ENCODE data around the gene ATP11A. TPM values are rescaled to one million over a fixed set of nuclear protein-coding genes. Genes with fewer than 3 reads are reported as not detected.

ATP11A gene
- total RNA-seq, 3 donors from 2014 or later: 15.5 to 28.7 (median 19.4) TPM

- no peak for TF ChIP-seq CTCF (IDR thresholded peaks at IDR 0.05)
- no peaks in the 10 kb centered on the region for H3K36me3 ChIP-seq (ENCODE audit: low read depth)
- H3K4me1 ChIP-seq (ENCODE audit: low read depth): no peaks in the 10 kb centered on the region
- intact Hi-C loops (cut with DNase I, micrococcal nuclease): no loop called here
- no peaks in the 10 kb centered on the region for H3K9me3 ChIP-seq
- no peak overlapping the region for H3K4me3 ChIP-seq
- DNase-seq: no peak
- ATAC-seq: no peak
Measured at GRCh38 chr13:112652512-112653070, 37.2 kb upstream of the ATP11A start.

GRCh38 chr13:112653071-112653470 lies 36.8 kb upstream of the ATP11A start:
- intact Hi-C loops (cut with DNase I, micrococcal nuclease): no loop called here
- Histone ChIP-seq H3K4me1 (ENCODE audit: low read depth) (no peaks in the 10 kb centered on the region), H3K36me3 (ENCODE audit: low read depth) (no peaks in the 10 kb centered on the region), H3K9me3 (no peaks in the 10 kb centered on the region), H3K4me3 (no peak overlapping the region)
- ATAC-seq: no peak
- no peak for DNase-seq
- TF ChIP-seq CTCF (IDR thresholded peaks at IDR 0.05): no peak

GRCh38 chr13:112655913-112656312 lies 33.9 kb upstream of the ATP11A start:
- intact Hi-C loops (cut with DNase I, micrococcal nuclease): no loop called here
- Histone ChIP-seq H3K4me1 (ENCODE audit: low read depth) (no peaks in the 10 kb centered on the region), H3K9me3 (no peaks in the 10 kb centered on the region), H3K36me3 (ENCODE audit: low read depth) (no peaks in the 10 kb centered on the region), H3K4me3 (no peak overlapping the region)
- ATAC-seq: no peak
- TF ChIP-seq CTCF (IDR thresholded peaks at IDR 0.05): no peak
- DNase-seq: no peak

DNA sequence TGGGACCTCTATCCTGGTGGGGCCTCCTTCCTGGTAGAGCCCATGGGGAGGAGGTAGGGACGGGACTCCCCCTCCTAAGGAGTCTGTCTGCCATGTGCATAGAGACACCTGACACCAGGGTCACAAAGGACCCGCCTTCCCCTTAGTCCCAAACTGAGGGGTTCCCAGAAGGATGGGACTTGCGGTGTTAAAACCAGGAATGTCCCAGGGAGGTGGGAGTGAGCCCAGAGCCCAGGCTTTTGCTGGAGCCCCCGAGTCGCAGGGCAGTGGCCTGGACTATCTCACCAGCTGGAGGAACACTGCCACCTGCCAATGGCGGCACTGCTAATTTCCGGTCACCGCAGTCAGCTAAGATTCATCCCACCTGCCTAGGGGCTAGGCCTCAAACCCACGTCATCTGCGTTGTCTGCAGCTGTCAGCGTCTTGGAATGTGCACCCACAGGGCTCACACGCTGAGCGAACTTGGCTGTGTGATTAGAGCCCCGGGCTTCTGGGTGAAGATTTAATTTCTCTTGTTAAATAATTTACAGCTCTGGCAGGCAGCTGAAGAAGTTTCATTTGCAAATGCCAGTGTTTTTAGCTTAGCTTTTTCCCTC lies 31.9 kb upstream of the ATP11A start:
- intact Hi-C loops (cut with DNase I, micrococcal nuclease): no loop called here
- Histone ChIP-seq H3K36me3 (ENCODE audit: low read depth) (no peaks in the 10 kb centered on the region), H3K4me1 (ENCODE audit: low read depth) (no peaks in the 10 kb centered on the region), H3K9me3 (no peaks in the 10 kb centered on the region), H3K4me3 (no peak overlapping the region)
- ATAC-seq (no peak), DNase-seq (no peak)
- no peak for TF ChIP-seq CTCF (IDR thresholded peaks at IDR 0.05)

- no peak for DNase-seq
- no peaks in the 10 kb centered on the region for H3K36me3 ChIP-seq (ENCODE audit: low read depth)
- intact Hi-C loops (cut with DNase I, micrococcal nuclease): no loop called here
- no peaks in the 10 kb centered on the region for H3K4me1 ChIP-seq (ENCODE audit: low read depth)
- no peak overlapping the region for H3K4me3 ChIP-seq
- H3K9me3 ChIP-seq: no peaks in the 10 kb centered on the region
- TF ChIP-seq CTCF (IDR thresholded peaks at IDR 0.05): no peak
- ATAC-seq: no peak
Measured at GRCh38 chr13:112658808-112659207, 31.0 kb upstream of the ATP11A start.

Data from mucosa of descending colon (tissue), 3 donors.